Stimulated activated CD4-positive, alpha-beta T cell treated with anti-CD3 and anti-CD28 coated beads, Interleukin-2, amount 100 ng/mL, for 4 hours (primary cell): Measurements from ENCODE around the gene CPNE2.

Experiments
- DNase-seq: peaks from one replicate; pipeline ENCODE4 v3.0.0-alpha.2; 2020; ENCODE audit warnings: low read depth

Gene CPNE2

DNA sequence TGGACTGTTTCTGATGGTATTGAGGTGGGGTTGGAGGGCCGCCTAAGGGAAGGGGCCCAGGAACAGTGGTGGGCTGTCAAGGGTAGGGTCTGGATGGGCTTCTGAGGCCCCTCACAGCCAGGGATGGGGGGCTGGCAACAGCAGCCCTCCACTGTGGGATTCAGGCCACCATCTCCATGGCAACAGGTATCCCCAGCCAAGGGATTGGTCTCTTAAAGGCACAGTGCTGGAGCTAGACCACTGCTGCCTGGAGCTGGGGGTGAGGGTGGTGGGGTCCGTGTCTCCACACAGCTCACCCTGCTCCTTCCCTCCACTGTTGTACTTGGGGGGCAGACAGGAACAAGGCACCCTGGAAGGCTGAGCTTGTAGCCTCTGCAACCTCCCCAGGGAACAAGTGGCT lies 51.6 kb downstream of the CPNE2 start:
- DNase-seq = no peak

DNA sequence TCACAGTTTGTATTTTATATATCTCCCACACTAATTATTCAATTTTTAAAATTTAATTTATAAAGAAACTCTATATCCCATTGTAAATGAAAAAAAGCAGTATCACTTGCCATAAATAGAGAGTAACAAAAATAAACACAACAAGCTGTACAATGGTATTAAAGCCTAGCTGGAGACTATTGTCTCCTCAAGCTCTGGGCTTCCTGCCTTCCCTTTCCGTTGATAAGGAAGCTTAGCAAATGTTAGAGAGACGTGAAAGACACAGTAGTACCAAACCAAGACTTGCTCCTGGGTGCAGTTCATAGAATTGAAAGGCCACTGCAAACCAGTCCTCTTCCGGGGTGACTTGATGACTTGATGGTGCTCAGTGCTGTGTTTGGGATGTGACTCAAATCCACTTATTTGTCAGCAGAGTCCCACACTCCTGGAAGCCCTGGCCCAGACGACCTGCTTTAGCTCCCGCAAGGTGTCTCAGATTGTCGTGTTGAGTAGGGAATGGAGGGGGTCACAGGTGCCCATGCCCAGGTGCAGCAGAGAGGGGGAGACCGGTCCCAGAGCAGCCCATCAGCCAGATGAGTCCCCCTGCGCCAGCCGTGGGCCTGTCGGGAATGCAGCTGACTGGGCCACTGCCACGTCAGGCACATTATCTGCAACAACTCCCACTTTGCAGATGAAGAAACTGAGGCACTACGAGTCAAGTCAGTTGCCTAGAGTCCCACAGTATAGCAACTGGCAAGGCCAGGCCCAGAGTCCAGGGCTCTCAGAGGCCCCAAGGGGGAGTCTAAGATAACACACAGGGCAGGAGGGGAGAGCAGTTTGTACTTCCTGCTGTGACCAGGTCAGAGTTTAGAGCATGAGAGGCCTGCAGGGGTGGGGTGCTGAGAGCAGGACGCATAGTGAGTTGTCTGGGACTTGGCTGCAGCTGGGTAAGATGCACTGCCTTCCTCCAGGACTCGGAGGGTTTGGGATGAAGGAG lies 53.0 kb downstream of the CPNE2 start:
- DNase-seq = no peak

DNA sequence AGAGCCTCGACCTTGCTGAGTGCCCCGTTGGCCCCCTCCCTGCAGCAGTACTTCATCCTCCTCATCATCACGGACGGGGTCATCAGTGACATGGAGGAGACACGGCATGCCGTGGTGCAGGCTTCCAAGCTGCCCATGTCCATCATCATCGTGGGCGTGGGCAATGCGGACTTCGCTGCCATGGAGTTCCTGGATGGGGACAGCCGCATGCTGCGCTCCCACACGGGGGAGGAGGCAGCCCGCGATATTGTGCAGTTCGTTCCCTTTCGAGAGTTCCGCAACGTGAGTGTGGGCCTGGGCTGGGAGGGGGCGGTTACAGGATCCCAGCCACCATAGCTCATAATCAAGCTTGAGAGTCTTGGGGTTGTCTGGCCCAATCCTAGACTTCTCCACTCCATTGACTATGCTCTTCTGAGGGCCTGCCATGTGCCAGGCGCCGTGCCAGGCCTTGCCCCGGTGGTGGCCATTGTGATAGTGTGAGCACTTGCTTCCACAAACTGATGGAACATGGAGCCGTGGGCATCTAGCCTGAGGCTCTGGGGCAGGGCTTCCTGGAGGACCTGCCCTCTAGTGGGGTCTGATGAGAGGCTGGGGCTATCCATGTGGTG lies 53.8 kb downstream of the CPNE2 start:
- DNase-seq = no peak

DNA sequence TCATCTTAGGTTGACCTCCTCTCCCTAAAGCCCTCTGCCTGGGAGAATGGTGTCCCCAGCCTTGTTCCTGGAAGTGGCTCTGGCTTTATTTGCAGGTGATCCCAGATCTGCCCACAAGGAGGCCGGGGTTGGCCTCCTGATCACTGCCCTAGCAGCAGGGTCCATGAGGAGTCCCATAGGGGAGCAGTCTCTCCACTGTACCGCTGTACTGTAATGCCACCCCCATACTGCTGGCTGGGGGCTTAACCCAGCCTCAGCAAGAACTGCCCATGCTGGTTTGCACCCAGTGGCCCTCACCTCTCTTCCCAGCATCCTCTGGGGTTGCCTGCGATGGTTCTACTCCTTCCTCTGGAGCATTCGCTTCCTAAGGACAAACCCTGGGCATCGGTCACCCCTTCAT lies 54.4 kb downstream of the CPNE2 start:
- no peak for DNase-seq

DNA sequence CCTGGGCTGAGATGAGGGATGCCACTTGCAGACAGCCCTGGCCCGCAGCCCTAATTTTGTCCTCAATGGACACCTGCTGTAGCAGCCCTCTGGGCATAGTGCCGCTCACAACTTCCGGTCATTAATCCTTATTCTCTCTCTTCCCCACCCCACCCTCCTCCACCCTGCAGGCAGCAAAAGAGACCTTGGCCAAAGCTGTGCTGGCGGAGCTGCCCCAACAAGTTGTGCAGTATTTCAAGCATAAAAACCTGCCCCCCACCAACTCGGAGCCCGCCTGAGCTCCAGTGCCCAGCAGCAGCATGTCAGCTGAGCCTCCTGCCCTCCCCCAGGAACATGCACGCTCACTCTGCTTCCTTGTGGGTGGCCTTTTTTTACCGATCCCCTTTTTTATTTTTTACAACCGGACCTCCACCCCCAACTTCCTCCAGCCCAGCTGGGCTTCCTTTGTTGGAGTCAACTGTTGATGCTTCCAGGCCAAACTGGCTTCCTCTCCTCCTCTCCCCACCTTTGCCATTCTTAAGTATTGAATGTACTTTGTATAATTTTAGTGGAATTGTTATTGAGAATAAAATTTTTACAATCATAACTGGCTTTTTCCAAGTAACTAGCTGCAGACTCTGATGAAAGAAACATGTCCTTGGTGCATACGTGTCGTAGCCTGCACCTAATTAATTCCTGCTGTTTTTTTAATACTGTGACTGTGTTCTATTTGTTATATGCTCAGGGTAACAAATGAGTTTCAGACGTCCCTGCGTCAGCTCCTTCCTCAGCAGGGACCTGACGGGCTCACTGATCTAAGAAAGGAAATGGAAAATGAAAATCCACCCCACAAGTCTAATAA lies 55.2 kb downstream of the CPNE2 start:
- no peak for DNase-seq

DNA sequence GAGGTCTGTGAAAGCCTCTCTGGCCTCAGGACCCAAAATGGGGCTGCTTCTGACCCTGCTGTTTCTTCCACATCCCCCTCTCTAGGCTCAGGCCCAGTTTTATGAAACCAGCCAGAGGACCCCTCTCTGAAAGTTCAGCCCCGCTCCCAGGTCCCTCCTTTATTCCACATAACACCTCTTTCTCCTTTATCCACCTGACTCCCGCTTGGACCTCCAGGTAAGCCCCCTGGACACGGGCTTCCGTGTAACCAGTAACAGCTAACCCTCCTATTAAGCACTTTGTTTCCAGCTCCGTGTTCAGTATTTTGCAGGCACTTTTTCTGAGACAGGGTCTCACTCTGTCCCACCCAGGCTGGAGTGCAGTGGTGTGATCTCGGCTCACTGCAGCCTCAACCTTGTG lies 56.1 kb downstream of the CPNE2 start:
- no peak for DNase-seq

DNA sequence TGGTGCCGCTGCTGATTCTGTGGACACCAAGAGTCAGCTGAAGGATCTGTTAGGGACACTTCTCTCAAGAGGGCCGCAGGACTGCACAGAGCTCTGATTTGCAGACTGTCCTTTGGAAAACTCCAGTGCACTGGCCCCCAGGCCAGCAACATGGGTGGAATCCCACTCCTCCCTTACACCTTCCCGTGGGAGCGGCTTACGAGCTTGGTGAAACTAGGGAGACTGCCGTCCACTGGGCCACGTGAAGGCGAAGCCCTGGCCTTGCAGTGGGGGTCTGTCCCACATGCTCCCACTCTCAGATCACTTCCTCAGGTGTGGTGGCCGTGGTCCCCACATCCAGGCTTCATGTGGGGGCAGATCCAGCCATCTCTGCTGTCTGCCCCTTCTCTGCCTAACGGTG lies 57.0 kb downstream of the CPNE2 start:
- DNase-seq = no peak

DNA sequence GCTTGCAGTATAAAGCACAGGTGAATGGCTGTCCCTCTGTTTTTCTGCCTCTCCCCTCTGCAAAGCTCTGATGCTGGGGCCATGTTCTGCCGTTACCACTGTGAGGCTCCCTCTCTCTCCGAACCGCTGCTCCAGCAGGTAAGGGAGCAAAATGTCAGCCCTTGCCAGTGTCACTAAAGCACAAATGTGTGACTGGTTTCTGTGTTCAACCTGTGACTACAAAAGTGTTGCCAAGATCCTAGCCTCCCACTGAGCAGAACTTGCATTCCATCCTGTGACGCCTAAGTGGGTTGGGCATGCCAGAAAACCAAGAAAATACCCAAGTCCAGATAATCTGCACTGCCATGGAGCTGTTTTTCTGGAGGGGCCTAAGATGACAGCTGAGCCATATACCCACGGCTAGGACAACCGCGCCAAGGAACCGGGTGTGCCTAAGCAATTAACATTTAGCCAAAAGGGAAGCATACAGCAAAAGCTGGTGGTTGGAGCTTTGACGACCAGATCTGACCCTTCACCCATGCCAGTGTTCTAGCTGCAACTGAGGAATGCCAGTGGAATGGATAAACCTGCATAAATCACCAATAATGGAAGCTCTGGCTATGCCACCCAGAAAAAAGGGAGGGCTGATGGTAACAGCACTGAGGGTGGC lies 58.4 kb downstream of the CPNE2 start:
- no peak for DNase-seq

DNA sequence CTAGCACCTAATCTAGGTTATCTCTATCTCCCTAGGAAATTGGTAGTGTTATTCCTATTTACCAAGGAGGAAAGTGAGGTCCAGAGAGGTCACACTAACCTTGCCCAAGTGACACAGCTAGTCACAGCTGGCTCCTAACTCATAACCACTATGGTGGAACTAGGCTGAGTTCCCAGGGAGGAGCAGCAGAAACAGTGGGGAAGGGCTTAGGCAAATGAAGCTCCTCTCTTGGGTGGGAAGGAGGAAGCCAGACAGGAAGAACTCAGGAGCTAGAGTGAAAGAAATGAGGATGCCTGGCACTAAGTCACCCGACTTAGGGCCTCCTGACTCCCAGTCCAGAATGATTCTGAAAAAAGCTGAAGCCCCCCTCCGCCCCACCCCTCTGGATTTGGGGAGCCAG lies 59.0 kb downstream of the CPNE2 start:
- DNase-seq = no peak

DNA sequence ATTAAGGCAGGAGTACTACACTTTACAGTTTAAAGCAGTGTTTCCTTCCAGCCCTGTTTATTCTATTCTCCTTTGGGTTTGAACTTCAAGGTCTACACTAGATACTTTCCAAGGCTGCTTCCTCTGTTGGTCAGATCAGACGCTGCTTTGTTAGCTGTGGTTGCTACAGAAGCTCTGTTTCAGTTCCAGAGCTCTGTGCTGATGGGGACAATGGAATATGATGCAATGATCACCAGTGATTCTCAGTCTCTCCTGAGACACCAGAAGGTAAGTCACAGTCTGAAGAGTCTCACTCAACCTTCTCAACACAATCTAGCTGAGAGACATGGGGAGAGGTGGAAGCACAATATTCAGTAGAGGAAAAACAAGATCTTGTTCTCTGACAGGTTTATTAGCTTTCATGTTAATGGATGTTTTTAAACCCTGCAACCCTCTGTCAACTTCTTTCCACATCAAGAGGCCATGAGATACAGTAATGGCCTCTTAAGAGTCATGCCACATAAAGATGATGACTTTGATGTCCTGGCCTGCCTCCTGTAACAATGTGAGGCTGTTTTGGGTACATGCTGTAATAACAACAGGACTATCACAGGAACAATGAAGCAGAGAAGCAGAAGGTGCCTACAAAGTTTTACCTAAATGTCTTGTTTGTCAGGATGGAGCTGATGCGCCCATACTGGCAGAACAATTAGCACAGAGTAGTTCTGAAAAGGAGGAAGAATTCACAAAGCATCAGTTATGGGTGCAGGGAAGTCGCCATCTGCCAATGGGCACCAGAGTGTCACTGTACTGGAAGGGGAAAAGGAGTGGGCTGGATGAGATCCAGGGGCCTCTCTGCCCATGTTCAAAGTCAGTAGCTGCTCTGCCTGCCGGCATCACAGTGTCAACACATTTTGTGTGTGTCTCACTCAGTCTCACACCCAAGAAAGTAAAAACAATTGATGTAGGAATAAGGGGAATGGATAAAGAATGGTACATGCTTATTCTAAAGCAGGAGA lies 60.0 kb downstream of the CPNE2 start:
- no peak for DNase-seq

DNA sequence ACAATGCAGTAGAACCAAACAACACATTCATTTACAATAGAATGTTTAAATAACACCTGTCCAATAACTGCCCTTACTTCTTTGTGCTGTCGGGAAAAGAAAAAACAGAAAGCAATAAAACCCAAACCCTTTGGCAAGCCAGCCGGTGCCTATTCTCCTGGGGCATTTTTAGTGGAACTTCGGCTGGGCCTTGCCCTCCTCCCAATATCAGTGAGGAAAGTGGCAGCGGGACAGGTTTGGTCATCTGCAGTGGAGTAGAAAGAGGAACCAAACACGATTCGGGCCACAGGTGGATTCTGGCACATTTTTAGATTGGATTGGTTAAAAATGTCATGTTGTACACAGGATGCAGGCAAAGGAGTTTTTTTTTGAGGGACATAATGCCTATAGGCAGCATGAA lies 61.5 kb downstream of the CPNE2 start:
- DNase-seq = no peak

DNA sequence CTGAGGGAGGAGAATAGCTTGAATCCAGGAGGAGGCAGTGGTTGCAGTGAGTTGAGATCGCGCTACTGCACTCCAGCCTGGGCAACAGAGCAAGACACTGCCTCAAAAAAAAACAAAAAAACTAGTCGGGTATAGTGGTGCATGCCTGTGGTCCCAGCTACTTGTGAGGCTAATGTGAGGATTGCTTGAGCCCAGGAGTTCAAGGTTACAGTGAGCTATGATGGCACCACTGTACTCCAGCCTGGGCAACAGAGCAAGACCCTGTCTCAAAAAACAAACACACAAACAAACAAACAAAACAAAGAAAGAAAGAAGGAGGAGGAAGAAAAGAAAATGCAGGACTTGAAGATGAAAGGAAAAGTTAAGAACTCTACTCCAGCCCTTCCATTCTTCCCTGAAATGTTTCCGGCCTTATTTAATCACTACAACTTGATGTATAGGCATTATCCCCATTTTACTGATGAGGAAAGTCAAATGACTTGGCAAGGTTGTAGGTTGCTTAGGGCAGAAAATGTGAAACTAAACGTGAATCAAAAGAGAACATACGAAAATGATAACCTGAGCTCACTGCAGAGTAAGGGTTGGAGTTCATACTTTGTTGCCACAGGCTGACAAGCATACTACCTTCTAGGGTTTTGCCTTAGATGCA lies 63.4 kb downstream of the CPNE2 start:
- no peak for DNase-seq

DNA sequence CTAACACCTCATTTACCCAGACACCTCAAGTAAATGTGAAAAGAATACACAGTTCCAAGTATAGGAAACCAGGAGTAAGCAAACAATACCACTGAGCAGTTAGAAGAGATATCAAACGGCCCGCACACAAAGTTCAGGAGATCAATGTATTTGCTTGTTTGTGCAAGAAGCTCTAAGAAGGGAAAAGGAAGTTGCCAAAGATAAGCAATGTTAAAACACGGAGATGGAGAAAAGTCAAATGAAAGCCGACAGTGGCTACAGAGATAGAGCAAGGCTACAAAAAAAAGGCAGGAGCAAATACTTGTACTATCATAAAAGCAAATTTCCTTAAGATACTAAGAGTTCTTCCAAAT lies 63.9 kb downstream of the CPNE2 start:
- DNase-seq = no peak

DNA sequence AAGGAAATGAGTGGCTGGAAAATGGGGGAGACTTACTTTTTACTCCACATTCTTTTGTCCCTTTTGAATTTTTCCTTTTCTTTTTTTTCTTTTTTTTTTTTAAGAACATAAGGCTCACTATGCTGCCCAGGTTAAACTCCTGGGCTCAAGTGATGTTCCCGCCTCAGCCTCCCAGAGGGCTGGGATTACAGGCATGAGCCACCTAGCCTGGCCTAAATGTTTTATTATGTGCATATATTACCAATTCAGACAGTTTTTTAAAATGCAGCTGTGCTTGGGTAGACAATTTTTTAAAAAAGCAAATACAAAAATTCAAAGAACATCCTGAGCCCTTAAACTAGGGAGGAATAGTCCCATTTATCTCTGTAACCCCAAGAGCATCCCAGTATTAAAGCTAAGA lies 65.2 kb downstream of the CPNE2 start:
- no peak for DNase-seq

DNA sequence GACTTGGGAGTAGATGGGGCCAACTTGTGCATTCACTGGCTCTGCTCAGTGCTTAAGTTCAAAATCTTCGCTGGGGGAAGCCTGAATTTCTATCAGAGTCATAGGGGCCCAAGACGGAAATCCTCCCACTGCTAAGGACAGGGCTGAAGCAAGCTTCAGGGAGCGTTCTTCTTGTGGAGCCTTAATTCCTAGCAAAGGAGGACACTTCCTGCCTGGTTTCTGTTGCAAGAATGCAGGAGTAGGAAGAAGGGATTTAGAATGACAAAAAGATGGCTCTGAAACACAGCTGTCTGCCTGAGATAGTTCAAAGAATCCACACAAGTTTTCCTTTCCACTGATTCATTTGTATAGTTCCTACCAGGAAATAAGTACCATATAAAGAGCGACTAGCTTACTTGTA lies 67.1 kb downstream of the CPNE2 start:
- no peak for DNase-seq

DNA sequence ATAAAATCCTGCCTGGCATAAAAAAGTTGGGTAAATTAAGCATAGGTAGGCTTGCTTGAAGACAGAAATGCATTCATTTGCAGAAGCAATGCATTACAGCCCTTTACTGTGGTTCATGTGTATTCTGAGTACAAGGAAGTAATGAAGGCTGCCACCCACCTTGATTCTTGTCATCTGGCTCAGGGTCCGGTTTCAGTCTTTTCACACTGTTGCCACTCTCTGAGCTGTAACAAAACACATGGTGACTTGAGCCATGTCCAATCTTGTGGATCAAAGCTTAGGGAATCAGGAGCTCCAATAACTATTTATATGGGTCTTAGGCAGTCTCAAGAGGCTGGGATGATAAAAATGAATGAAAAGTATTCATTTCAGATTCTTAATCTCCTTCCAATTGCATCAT lies 71.5 kb downstream of the CPNE2 start:
- DNase-seq = no peak

DNA sequence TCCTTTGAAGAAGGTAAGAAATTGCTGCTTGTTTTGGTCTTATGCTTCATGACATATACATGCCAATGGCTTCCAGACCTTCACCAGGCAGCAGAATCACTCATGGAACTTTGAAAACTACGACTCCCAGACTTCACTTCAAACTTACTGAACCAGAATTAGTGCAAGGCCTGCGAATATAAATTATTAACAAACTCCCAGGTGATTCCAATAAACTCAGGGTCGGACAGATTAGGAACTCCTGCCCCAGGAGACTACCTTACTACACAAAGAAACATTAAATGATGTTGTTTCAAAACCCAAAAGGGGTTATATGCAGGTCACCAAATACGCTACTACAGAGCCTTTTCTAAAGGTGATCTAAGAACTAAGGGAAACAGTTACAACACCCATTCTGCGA lies 73.1 kb downstream of the CPNE2 start:
- DNase-seq = no peak

DNA sequence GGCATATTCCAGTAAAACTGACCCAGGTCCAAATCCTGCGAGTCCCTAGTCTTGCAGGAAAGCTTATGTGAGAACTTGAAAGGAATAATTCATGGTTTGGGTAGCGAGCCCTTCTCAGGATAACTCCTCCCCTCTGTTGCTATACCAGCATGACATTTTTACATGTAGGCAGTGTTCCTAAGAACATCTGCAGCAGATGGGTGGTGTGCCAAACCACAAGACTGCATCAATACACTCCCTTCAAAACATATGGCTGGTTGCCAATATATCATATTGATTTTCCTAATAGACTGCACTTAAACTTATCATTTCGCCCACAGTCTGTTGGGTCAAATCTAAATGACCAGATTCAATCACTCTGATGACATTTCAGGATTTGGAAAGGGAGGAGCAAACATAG lies 73.6 kb downstream of the CPNE2 start:
- no peak for DNase-seq

DNA sequence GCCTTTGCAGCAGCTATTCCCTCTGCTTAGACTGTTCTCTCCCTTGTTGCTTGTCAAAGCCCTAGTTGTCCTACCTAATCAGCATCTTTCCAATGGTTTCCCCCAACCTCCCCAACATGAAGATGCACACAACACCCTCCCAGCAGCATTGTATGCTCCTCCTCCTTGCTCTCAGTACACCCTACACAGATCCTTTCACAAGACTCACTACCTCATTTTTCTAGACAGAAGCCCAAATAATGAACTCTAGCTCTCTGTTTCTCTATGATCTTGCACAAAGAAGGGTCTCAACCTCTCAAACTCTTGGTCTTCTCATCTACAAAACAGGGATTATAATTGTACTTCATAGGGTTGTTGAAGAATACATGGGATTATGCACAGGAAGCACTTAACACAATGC lies 74.1 kb downstream of the CPNE2 start:
- no peak for DNase-seq

DNA sequence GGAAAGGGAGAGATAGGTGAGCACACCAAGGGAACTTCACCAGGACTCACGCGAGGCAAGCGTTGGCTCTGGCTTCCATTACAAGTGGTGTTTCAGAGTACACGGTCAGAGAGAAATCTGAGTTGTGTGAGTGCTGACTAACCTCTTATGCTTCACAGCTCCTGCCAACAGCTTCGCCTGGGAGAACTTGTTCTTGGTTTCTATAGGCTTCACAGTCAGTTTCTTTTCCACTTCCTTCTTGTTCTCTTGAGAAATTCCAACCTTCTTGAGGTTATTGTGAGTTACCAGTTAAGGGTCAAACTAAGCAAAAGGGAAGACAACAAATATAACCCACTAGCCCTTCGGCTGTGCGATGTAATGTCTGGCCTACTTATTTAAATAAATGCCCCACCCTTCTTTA lies 74.6 kb downstream of the CPNE2 start:
- DNase-seq = no peak

DNA sequence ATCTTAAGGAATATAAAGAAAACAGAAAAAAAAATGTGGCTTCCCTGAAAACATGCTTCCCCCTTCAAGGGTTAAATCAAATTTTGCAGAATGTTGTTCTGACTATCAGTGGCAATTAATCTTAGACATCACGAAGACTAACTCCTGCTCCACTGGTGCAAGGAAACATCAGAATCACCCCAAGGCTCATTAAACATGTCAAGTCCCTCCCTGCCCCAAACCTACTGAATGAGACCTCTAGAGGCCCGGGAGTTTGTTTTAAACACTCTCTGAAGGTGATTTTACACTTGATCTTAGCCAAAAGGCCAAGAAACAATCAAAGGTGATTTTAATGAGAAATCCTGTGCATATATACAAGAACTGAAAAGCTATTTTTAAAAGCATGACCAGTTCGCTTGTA lies 75.2 kb downstream of the CPNE2 start:
- no peak for DNase-seq
